ENCODE data around the gene ASIC2.

Gene ASIC2

GRCh38 chr17:33242375-33243124 lies 50.5 kb downstream of the ASIC2 start:
- DNase-seq (ENCODE audit: low spot score): no peak

GRCh38 chr17:33241390-33241789 lies 51.7 kb downstream of the ASIC2 start:
- DNase-seq (ENCODE audit: low spot score): no peak

GRCh38 chr17:33240362-33240761 lies 52.7 kb downstream of the ASIC2 start:
- no peak for DNase-seq (ENCODE audit: low spot score)

DNA sequence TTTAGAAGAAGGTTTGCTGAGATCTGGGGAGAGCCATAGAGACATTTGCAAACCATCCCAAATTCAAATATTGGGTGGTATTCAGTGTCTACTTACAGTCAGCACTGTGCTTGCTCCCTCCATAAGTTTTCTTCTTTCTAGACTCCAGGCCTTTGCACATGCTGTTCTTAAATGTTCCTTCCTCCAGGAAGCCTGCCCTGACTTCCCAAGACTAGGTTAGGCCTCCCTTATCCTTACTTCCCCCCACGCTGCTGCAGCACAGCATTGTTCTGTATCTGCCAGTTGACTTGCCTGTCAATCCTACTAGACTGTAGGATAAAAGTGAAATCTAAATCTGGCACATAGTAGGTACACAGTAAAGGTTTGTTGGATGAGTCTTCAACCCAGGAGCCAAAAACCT lies 53.4 kb downstream of the ASIC2 start:
- DNase-seq (ENCODE audit: low spot score): no peak

DNA sequence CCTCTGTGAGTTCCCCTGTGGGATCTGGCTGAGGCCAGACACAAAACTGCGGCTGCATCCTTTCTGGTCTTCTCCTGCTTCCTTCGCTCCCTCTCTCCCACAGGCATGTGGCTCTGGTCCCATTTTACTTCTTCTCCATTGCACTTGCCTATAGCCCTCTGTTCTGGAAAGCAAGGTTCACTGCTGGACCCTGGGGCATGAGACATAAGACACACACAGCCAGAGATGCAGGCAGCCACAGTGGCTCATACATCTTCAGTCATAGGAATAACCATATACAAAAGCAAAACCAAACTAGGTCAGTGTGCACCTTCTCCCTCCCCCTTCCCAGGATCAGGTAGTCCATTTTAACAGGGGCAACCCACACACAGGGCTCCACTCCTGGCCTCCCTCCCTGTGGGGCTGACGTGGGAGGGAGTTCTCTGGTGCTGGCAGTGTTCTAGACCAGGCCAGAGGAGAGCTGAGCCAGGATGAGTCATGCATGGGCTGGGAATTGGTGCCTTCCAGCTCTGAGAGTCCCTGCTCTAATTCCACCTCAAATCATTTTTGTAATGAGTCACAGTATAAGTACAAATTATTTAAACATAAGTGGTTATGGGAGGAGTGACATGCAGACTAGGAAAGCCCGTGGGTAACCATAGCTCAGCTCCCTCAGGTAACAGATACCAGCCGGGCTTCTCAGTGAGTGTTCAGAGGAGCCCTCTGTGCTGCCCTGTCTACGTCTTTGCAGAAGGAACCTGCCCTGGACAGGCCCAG lies 58.0 kb downstream of the ASIC2 start:
- DNase-seq (ENCODE audit: low spot score): no peak

DNA sequence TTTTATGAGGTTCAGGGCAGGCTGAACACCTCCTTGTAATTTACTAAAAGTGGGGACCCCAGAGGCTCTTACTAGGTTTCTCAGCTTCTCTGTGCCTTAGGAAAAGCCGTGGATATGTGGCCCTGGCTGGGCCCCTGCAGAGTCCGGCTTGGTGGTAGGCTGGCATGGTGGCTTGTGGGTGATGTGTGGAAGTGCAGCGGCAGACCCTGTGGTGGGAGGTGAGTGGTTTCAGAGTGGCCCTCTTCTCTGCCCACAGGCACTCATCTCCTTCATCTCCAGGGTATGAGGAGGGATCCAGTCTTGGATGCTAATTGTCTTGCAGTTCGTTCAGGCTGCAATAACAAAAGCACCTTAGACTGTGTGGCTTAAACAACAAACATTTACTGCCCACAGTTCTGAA lies 58.9 kb downstream of the ASIC2 start:
- DNase-seq (ENCODE audit: low spot score): no peak

GRCh38 chr17:33233811-33234177 lies 59.3 kb downstream of the ASIC2 start:
- no peak for DNase-seq (ENCODE audit: low spot score)

DNA sequence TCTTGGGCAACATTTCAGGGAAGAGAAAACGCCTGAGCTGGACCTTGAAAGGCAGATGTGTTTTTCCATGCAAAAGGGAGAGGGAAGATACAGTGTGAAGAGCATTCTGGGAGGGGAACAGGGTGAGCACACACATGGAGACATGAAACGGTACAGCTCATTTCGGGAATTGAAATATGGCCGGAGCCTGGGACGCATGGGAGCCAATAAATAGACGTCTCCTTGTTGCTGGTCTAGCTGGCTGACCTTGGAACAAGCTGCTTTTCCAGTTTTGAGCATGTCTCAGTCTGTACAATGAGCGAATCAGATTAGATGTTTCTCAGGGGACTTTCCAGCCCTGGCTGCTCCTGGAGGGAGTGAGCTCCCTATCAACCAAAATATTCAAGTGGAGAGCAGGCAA lies 63.6 kb downstream of the ASIC2 start:
- DNase-seq (ENCODE audit: low spot score): no peak

DNA sequence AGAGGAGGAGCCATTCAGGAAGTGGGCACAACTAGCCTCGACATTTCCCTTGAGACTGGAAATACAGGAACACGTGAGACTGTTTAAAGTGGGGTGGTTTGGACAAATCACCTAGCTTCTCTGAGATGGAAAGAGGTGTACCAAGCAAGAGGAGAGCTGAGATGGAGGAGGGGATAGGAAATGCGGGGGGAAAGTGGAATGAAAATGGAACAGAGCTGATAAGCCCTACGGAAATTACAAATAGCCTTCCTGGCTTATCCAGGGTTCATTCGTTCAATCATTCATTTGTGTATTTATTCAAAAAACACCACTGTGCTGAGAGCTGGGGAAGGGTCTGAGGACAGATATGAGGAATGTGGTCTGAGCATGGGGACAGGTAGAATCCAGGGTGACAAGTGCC lies 64.1 kb downstream of the ASIC2 start:
- no peak for DNase-seq (ENCODE audit: low spot score)

DNA sequence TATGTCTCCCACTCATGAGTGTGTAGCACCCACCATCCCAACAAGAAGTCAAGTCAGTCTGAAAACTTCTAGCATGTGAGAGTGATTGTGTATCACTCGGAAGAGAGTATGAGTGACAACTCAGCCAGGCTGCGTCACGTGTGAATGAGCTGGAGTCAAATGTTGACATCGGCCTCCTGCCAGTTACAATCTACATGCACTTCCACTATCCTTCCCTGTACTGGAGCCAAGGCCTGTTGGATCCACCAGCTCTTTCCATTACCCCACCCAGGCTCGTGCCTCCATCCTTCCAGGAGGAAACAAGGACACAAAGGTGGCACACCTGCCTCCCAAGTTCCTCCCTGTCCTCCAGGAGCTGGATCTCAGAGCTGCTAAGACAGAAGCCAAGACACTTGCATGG lies 64.5 kb downstream of the ASIC2 start:
- DNase-seq (ENCODE audit: low spot score): no peak

GRCh38 chr17:33227911-33228310 lies 65.2 kb downstream of the ASIC2 start:
- DNase-seq (ENCODE audit: low spot score): no peak

DNA sequence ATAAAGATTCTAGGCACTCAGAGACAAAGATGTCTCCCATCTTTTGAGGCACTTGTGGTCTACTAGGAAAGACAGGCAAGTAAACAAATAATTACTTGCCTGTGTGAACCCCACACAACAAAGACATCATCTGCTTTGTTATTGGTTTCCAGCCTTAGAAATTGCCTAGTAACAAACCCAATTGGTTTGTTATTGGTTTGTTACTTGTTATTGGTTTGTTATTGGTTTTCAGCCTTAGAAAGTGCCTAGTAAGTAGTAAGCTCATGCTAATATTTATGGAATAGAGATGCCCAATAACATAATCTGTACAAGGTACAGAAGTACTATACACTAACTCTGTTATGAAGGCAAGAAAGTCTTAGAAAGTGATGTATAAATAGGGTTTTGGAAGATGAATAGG lies 67.1 kb downstream of the ASIC2 start:
- DNase-seq (ENCODE audit: low spot score): no peak

DNA sequence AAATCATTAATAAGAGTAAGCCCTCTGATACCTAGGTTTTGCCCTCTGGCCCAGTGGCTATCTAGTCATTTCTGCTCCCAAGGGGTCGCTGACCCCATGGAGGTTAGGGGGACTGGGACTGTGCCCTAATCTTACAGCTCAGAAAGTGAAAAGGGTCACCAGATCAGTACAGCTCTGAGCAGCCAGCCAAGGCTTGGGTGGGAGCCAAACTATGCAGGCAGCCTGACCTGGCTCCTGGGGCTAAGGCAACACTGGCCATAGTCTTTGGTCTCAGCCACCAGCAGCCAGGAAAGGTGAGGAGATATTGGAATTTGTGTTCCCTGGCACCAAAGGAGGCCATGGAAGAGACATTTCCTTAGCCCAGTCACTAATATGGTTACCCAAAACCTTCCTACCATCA lies 67.6 kb downstream of the ASIC2 start:
- DNase-seq (ENCODE audit: low spot score): no peak

DNA sequence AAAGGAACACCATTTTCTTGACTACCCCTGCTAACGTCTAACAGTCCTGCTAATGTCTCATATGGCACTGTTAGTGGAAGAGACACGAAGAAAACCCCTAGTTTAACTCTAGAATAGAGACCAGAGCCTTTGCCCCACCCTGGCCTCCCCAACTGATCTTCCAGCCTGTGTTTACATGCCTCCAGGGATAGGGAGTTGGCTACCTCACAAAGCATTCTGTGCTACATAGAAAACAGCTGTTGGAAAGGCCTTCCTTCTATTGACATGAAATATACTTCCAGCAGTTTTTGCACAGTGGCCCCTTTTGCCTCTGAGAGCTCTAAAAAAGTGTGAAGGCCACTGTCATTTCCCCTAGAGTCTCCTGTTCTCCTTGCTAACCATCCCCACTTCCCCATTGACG lies 73.1 kb downstream of the ASIC2 start:
- DNase-seq (ENCODE audit: low spot score): no peak

DNA sequence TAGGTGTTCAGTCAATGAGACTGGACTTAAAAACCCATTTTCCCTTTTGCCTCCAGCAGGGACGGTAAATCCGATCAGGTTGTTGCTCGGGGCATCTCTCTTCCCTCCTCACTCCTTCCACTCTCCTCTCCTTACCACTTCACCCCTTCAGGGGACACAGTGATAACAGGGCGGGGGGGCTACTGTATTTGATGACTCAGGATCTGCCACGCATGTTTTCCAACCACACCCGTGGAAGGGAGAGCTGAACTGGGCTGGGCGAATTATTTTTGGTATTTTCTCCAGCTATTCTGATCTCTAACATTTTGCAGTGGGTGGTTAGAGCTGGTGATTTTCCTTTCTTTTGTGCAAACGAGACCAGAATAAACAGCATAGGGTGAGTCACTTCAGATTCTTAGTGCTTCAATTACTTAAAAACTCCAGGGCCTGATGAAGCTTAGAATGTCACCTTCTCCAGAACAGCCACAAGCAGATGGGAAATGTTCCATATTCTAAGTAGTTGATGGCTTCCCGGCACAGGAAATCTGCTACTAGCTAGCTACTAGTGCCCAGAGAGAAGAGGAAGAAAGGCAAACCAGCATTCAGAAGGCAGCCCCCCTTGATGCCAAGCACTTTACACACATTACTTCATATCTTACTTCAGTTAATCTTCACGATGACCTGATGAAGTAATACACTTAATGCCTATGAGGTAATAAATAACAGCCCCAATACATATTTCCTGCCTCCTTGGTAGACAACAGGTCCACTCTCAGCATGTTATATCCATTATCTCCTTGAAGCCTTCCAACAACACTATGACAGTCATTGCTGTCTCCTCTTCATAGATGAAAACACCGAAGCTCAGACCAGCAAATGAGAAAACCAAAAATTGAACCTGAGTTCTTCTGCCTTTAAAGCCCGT lies 74.1 kb downstream of the ASIC2 start:
- no peak for DNase-seq (ENCODE audit: low spot score)

GRCh38 chr17:33217891-33218290 lies 75.2 kb downstream of the ASIC2 start:
- DNase-seq (ENCODE audit: low spot score): no peak

GRCh38 chr17:33214996-33215395 lies 78.1 kb downstream of the ASIC2 start:
- DNase-seq (ENCODE audit: low spot score): no peak

DNA sequence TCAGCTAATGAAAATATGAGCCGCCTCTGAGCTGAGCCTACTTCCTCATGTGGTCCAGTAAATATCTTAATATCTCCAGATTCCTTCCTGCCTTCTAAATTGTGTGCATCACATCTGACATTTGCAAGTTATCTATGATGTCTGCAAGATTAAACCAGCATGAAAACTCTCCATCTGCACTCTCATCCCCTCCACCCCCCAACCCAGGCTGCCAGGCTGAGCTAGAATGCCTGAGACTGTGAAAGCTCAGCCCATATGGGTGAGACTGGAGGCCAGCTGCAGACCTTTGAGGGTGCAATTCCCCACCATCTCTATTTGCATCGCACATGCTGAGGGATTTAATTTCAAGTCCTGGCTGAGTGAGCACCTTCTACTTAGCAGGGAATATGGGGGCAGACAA lies 82.8 kb downstream of the ASIC2 start:
- no peak for DNase-seq (ENCODE audit: low spot score)

- DNase-seq (ENCODE audit: low spot score): no peak
These were observed 83.4 kb downstream of the ASIC2 start for GRCh38 chr17:33209671-33210070.

DNA sequence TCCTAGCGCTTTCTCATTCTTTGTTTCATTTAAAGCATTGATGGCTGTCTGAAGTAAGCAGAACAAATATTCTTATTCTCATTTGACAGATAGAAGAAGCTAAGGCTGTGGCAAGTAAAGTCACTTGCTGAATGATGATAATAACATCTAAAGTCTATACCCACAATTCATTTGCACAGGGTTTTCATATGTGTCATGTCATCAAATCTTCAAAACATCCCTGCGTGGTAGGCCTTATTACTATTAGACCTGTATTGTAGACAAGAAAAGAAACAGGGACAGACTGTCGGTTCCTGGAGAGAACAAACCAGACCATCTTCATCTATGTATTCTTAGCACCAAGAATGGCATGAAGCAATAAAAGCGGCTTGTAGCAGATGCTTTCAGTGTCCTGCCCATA lies 85.9 kb downstream of the ASIC2 start:
- no peak for DNase-seq (ENCODE audit: low spot score)

GRCh38 chr17:33205552-33205951 lies 87.5 kb downstream of the ASIC2 start:
- no peak for DNase-seq (ENCODE audit: low spot score)

DNA sequence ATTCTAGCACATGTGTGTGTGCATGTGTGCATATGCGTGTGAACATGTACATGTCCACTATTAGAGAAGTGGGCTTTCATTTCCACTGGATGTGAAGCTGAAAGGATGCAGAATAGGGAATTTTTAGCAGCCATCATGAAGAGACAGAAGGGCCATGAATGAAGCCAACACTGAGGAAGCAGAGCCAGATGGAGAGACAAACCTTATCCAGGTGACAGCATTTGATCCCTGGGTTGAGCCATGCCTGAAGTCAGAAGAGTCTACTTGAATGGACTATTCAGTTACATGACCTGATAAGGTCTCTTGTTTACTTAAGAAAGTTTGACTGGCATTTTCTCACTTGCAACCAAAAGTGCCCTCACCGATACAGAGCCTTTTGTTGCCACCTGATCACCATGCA lies 88.4 kb downstream of the ASIC2 start:
- DNase-seq (ENCODE audit: low spot score): no peak

DNA sequence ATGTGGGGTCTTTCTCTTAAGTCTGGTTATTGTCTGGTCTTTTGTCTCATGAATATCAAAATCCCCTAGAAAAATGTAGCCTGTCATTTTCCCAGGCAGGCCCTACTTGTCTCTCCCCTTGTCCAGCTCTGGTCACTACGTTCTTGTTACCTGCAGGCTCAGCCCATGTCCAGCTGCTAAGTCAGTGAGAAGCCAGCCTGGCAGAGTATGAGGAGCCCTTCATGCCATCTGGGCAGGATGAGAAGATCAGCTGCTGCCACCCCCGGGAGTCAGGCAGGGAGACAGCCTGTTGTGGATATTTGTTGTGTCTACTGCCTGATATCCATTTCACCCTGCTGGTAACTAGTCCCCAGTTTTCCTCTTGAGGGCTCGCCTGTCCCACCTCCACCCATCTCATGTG lies 88.9 kb downstream of the ASIC2 start:
- DNase-seq (ENCODE audit: low spot score): no peak

All from LoVo (cell line).